ENCODE measurements around the gene GM2A. TPM values are rescaled to one million over a fixed set of nuclear protein-coding genes. Genes with fewer than 3 reads are reported as not detected.
"Not testable (repeated sequence)": the region's sequence is repeated elsewhere in the genome, so short reads cannot be mapped to it uniquely, and the experiment has no call there.

The GM2A gene
- total RNA-seq, 1 donor from 2014 or later: 32.1 TPM

- no peak for DNase-seq
- intact Hi-C loops (cut with micrococcal nuclease): no loop called here
Measured at GRCh38 chr5:151245680-151246219, 7.2 kb upstream of the GM2A start.

GRCh38 chr5:151248651-151249050 lies 4.3 kb upstream of the GM2A start:
- DNase-seq: no peak
- intact Hi-C loops (cut with micrococcal nuclease): no loop called here
- no peak for ATAC-seq

More at GRCh38 chr5:151245680-151246219, 7.2 kb upstream of the GM2A start:
- ATAC-seq: no peak

- ATAC-seq: no peak
- DNase-seq: no peak
- intact Hi-C loops (cut with micrococcal nuclease): no loop called here
Measured at GRCh38 chr5:151249281-151249680, 3.7 kb upstream of the GM2A start.

GRCh38 chr5:151250346-151251000 lies 2.5 kb upstream of the GM2A start:
- ATAC-seq (no peak), DNase-seq (no peak)
- intact Hi-C loops (cut with micrococcal nuclease): no loop called here

- ATAC-seq: no peak
- DNase-seq: no peak
- intact Hi-C loops (cut with micrococcal nuclease): no loop called here
Measured at GRCh38 chr5:151251001-151251551, 1.9 kb upstream of the GM2A start.

GRCh38 chr5:151251621-151252020 lies 1.4 kb upstream of the GM2A start:
- ATAC-seq (no peak), DNase-seq (no peak)
- intact Hi-C loops (cut with micrococcal nuclease): no loop called here

GRCh38 chr5:151253605-151253950 lies 593 bp downstream of the GM2A start:
- DNase-seq (no peak), ATAC-seq (peak; percentile 1)
- intact Hi-C loops (cut with micrococcal nuclease): no loop called here

GRCh38 chr5:151254556-151254955 lies 1.6 kb downstream of the GM2A start:
- intact Hi-C loops (cut with micrococcal nuclease): no loop called here
- DNase-seq (no peak), ATAC-seq (no peak)

GRCh38 chr5:151254990-151255389 lies 2.0 kb downstream of the GM2A start:
- ATAC-seq; intact Hi-C loops (cut with micrococcal nuclease): not testable (repeated sequence)

GRCh38 chr5:151255621-151256286 lies 2.8 kb downstream of the GM2A start:
- DNase-seq (no peak), ATAC-seq (no peak)
- intact Hi-C loops (cut with micrococcal nuclease): no loop called here

More at GRCh38 chr5:151254990-151255389, 2.0 kb downstream of the GM2A start:
- not testable (repeated sequence) for DNase-seq

GRCh38 chr5:151257731-151258181 lies 4.8 kb downstream of the GM2A start:
- intact Hi-C loops (cut with micrococcal nuclease): no loop called here
- ATAC-seq (no peak), DNase-seq (no peak)

- DNase-seq (no peak), ATAC-seq (peak; percentile 31)
- intact Hi-C loops (cut with micrococcal nuclease): no loop called here
Measured at GRCh38 chr5:151258201-151258611, 5.2 kb downstream of the GM2A start.

- ATAC-seq (no peak), DNase-seq (no peak)
- intact Hi-C loops (cut with micrococcal nuclease): no loop called here
Measured at GRCh38 chr5:151258816-151259215, 5.8 kb downstream of the GM2A start.

GRCh38 chr5:151259931-151260330 lies 6.9 kb downstream of the GM2A start:
- intact Hi-C loops (cut with micrococcal nuclease): no loop called here
- DNase-seq (no peak), ATAC-seq (no peak)

GRCh38 chr5:151262532-151262931 lies 9.5 kb downstream of the GM2A start:
- ATAC-seq: peak; percentile 16
- intact Hi-C loops (cut with micrococcal nuclease): no loop called here
- no peak for DNase-seq

GRCh38 chr5:151264113-151264512 lies 11.1 kb downstream of the GM2A start:
- DNase-seq (no peak), ATAC-seq (no peak)
- intact Hi-C loops (cut with micrococcal nuclease): no loop called here

GRCh38 chr5:151267491-151268260 lies 14.7 kb downstream of the GM2A start:
- DNase-seq: no peak
- intact Hi-C loops (cut with micrococcal nuclease): no loop called here
- no peak for ATAC-seq

GRCh38 chr5:151270599-151270998 lies 17.6 kb downstream of the GM2A start:
- ATAC-seq (no peak), DNase-seq (no peak)
- intact Hi-C loops (cut with micrococcal nuclease): no loop called here

GRCh38 chr5:151271336-151271735 lies 18.4 kb downstream of the GM2A start:
- intact Hi-C loops (cut with micrococcal nuclease): no loop called here
- DNase-seq (no peak), ATAC-seq (no peak)

- ATAC-seq: no peak
- intact Hi-C loops (cut with micrococcal nuclease): no loop called here
Measured at GRCh38 chr5:151274666-151275065, 21.7 kb downstream of the GM2A start.

More at GRCh38 chr5:151274666-151275065, 21.7 kb downstream of the GM2A start:
- DNase-seq: no peak

All from left ventricle myocardium superior (tissue), 1 donor.